Upper lobe of left lung (tissue), 6 donors: Measurements from ENCODE around the gene FOLH1. TPM values are rescaled to one million over a fixed set of nuclear protein-coding genes. Genes with fewer than 3 reads are reported as not detected.
"Not testable (repeated sequence)": the region's sequence is repeated elsewhere in the genome, so short reads cannot be mapped to it uniquely, and the experiment has no call there.

Experiments used
- ATAC-seq, 2 donors: fragments of 200-7000 bp; cut with Tn5 transposase; one replicate each; pipeline ENCODE4 v1.9.1; 2022; ENCODE audit warnings: mild to moderate bottlenecking in 2 of 2, moderate library complexity in 2 of 2; ENCODE audit not compliant: low FRiP score in 2 of 2
- DNase-seq, 2 donors: peaks; one replicate each; pipeline ENCODE4 v3.0.0-alpha.2; 2019 to 2020
- H3K27ac ChIP-seq, 4 donors: fragments of 200-600 bp; sonication (generic); one replicate each; pipeline ENCODE4 v1.5.1; 2016 to 2019
- H3K27me3 ChIP-seq, 4 donors: fragments of 200-600 bp; sonication (generic); one replicate each; pipeline ENCODE4 v1.5.1; 2017 to 2019
- H3K36me3 ChIP-seq, 4 donors: fragments of 200-600 bp; sonication (generic); one replicate each; pipeline ENCODE4 v1.5.1; 2016 to 2019
- H3K4me1 ChIP-seq, 4 donors: fragments of 200-600 bp; sonication (generic); one replicate each; pipeline ENCODE4 v1.5.1; 2018 to 2019
- H3K4me3 ChIP-seq, 4 donors: fragments of 200-600 bp; sonication (generic); one replicate each; pipeline ENCODE4 v1.5.1; 2017 to 2019; ENCODE audit warnings: mild to moderate bottlenecking in 2 of 4, moderate library complexity in 1 of 4
- H3K9me3 ChIP-seq, 4 donors: fragments of 200-600 bp; sonication (generic); one replicate each; pipeline ENCODE4 v1.5.1; 2018 to 2019
- EP300 ChIP-seq, 4 donors: sonication (generic); formaldehyde crosslinking; IDR thresholded peaks; one replicate each; pipeline ENCODE4 v1.5.1; 2017; ENCODE audit warnings: antibody characterized with exemption in 4 of 4, control low read depth in 2 of 4
- POLR2AphosphoS5 ChIP-seq, 2 donors: sonication (generic); formaldehyde crosslinking; IDR thresholded peaks; one replicate each; pipeline ENCODE4 v1.5.1; 2017; ENCODE audit warnings: antibody characterized with exemption in 2 of 2
- WGBS, 2 donors: methylation state at CpG; one replicate each; pipeline ENCODE4 v1.1.5; 2017 to 2018; 5-methylcytosine and 5-hydroxymethylcytosine counted together
- total RNA-seq, 6 donors: library from RNA; depleted of rRNA in 4 of 6; stranded (reverse); fragments of >200 nt in 4 of 6; gene quantifications; one replicate each; pipeline versions ENCODE4 v1.1.0 to v1.2.1, GENCODE V29; 2016 to 2021
- donor health status: DM: no; HTN: no; CAD: no; lungs with moderate emphysema.
- donor health status: DM: no; HTN: yes; CAD: no; lungs with severe emphysema.

Gene FOLH1
- total RNA-seq, result 1 to 10 TPM in 4 of 6 donors, under 1 TPM in 1, not detected in 1; 0.39 to 2.9 (median 1.8) TPM

GRCh38 chr11:49208006-49208721 is at the start of gene FOLH1:
Gene FOLH1, minus strand, starts transcription at chr11:49208602. Its CDS starts 193 bp downstream, at chr11:49208409.
- WGBS, 2 donors, result 4 to 7% methylated on average over 18 to 27 of the region's 48 CpGs
- H3K27me3 ChIP-seq, result no peaks in the 10 kb centered on the region
- H3K27ac ChIP-seq, result peak within 1 kb of the TSS in 2 of 4 donors; percentile 48 to 59
- ATAC-seq (peak; percentile 63 to 88), DNase-seq (peak; percentile 22 to 91)
- TF ChIP-seq POLR2AphosphoS5 (IDR thresholded peaks at IDR 0.05) (peak in 1 of 2 donors; percentile 19), EP300 (IDR thresholded peaks at IDR 0.05) (no peak)
- peak within 1 kb of the TSS; percentile 34 to 57 (median 48) for H3K4me3 ChIP-seq
- H3K36me3 ChIP-seq, result no peaks in the 10 kb centered on the region
- no peaks in the 10 kb centered on the region for H3K9me3 ChIP-seq
- peaks cover 0 to 11% (median 0%) of the 10 kb centered on the region in 4 donors for H3K4me1 ChIP-seq

- H3K4me1 ChIP-seq, H3K36me3 ChIP-seq, H3K4me3 ChIP-seq, H3K9me3 ChIP-seq, H3K27me3 ChIP-seq, DNase-seq, H3K27ac ChIP-seq, ATAC-seq: not testable (repeated sequence)
- 85 to 89% methylated on average over 2 of the region's 2 CpGs for WGBS, 2 donors
Observed at GRCh38 chr11:49255148-49255547, 46.7 kb upstream of the FOLH1 start.

- not testable (repeated sequence) for H3K9me3 ChIP-seq, DNase-seq, ATAC-seq, H3K27ac ChIP-seq, H3K27me3 ChIP-seq, H3K4me3 ChIP-seq, H3K4me1 ChIP-seq, H3K36me3 ChIP-seq
- 80 to 85% methylated on average over 5 of the region's 5 CpGs for WGBS, 2 donors
Observed at GRCh38 chr11:49251212-49251611, 42.8 kb upstream of the FOLH1 start.

GRCh38 chr11:49250398-49251115 is 42.2 kb upstream of the FOLH1 start:
- not testable (repeated sequence) for H3K4me1 ChIP-seq, H3K4me3 ChIP-seq, H3K27ac ChIP-seq, H3K27me3 ChIP-seq, H3K9me3 ChIP-seq, DNase-seq, H3K36me3 ChIP-seq, ATAC-seq
- WGBS, 2 donors, result 84 to 86% methylated on average over 5 of the region's 5 CpGs

- H3K9me3 ChIP-seq, H3K4me1 ChIP-seq, DNase-seq, H3K4me3 ChIP-seq, ATAC-seq, H3K36me3 ChIP-seq, H3K27me3 ChIP-seq, H3K27ac ChIP-seq: not testable (repeated sequence)
- 91 to 95% methylated on average over 3 of the region's 3 CpGs for WGBS, 2 donors
Observed at GRCh38 chr11:49249363-49249762, 41.0 kb upstream of the FOLH1 start.

GRCh38 chr11:49233685-49234084 is 25.3 kb upstream of the FOLH1 start:
- not testable (repeated sequence) for DNase-seq

GRCh38 chr11:49233019-49233418 is 24.6 kb upstream of the FOLH1 start:
- not testable (repeated sequence) for H3K4me1 ChIP-seq, DNase-seq, H3K4me3 ChIP-seq, H3K27me3 ChIP-seq, H3K27ac ChIP-seq, H3K36me3 ChIP-seq, ATAC-seq, H3K9me3 ChIP-seq
- 50 to 55% methylated on average over 5 of the region's 5 CpGs for WGBS, 2 donors

More at GRCh38 chr11:49233685-49234084, 25.3 kb upstream of the FOLH1 start:
- ATAC-seq, H3K36me3 ChIP-seq, H3K27ac ChIP-seq, H3K4me3 ChIP-seq, H3K9me3 ChIP-seq, H3K27me3 ChIP-seq, H3K4me1 ChIP-seq: not testable (repeated sequence)
- 51 to 61% methylated on average over 4 of the region's 4 CpGs for WGBS, 2 donors

- H3K27ac ChIP-seq, DNase-seq, H3K4me1 ChIP-seq, H3K9me3 ChIP-seq, ATAC-seq, H3K27me3 ChIP-seq, H3K4me3 ChIP-seq, H3K36me3 ChIP-seq: not testable (repeated sequence)
- WGBS, 2 donors, result 61 to 62% methylated on average over 3 of the region's 3 CpGs
Observed at GRCh38 chr11:49231725-49232124, 23.3 kb upstream of the FOLH1 start.

GRCh38 chr11:49230534-49230933 is 22.1 kb upstream of the FOLH1 start:
- not testable (repeated sequence) for H3K27ac ChIP-seq, H3K4me3 ChIP-seq, DNase-seq, H3K9me3 ChIP-seq, H3K36me3 ChIP-seq, H3K4me1 ChIP-seq, H3K27me3 ChIP-seq
- ATAC-seq, result peak; percentile 24 to 27
- 48 to 70% methylated on average over 1 of the region's 1 CpG for WGBS, 2 donors

- H3K27ac ChIP-seq, H3K36me3 ChIP-seq, ATAC-seq, H3K4me1 ChIP-seq, H3K4me3 ChIP-seq, H3K9me3 ChIP-seq, DNase-seq, H3K27me3 ChIP-seq: not testable (repeated sequence)
- 65 to 71% methylated on average over 3 of the region's 3 CpGs for WGBS, 2 donors
Observed at GRCh38 chr11:49230001-49230400, 21.6 kb upstream of the FOLH1 start.
